CD4-positive, alpha-beta T cell treated with Interleukin-15 for 4 hours (primary cell): ENCODE data around the gene CELSR3.

ENCODE experiments used
- DNase-seq: peaks from one replicate; pipeline ENCODE4 v3.0.0-alpha.2; 2020; ENCODE audit warnings: low spot score

The CELSR3 gene

GRCh38 chr3:48599509-48600285 is 63.0 kb downstream of the CELSR3 start:
- DNase-seq, result no peak

GRCh38 chr3:48599077-48599501 is 63.6 kb downstream of the CELSR3 start:
- DNase-seq, result no peak

- no peak for DNase-seq
These were observed 64.2 kb downstream of the CELSR3 start for GRCh38 chr3:48598323-48599076.

GRCh38 chr3:48597408-48597800 is 65.3 kb downstream of the CELSR3 start:
- DNase-seq, result no peak

GRCh38 chr3:48596676-48597407 is 65.8 kb downstream of the CELSR3 start:
- DNase-seq, result no peak

GRCh38 chr3:48596157-48596556 is 66.5 kb downstream of the CELSR3 start:
- DNase-seq, result no peak

GRCh38 chr3:48595526-48596121 is 67.1 kb downstream of the CELSR3 start:
- DNase-seq, result no peak

GRCh38 chr3:48595075-48595525 is 67.6 kb downstream of the CELSR3 start, which contains the start of gene COL7A1:
TSS of gene COL7A1 (minus strand) at chr3:48595329. CDS start at chr3:48595159, 170 bp downstream.
- DNase-seq, result no peak

GRCh38 chr3:48594417-48595049 is 68.2 kb downstream of the CELSR3 start:
- DNase-seq, result no peak

GRCh38 chr3:48593337-48593736 is 69.3 kb downstream of the CELSR3 start:
- no peak for DNase-seq

GRCh38 chr3:48592519-48593087 is 70.1 kb downstream of the CELSR3 start:
- DNase-seq, result no peak

GRCh38 chr3:48591886-48592518 is 70.7 kb downstream of the CELSR3 start:
- DNase-seq, result no peak

- DNase-seq, result no peak
These were observed 71.2 kb downstream of the CELSR3 start for GRCh38 chr3:48591436-48591835.

- DNase-seq, result no peak
These were observed 74.5 kb downstream of the CELSR3 start for GRCh38 chr3:48588230-48588629.

GRCh38 chr3:48587686-48588085 is 75.0 kb downstream of the CELSR3 start:
- no peak for DNase-seq
